Body of pancreas (tissue), 4 donors: ENCODE data around the gene P2RY8.

ENCODE experiments used
- POLR2A ChIP-seq, 3 donors: fragments of 450-650 bp; IDR thresholded peaks; one replicate each; pipeline ENCODE4 v1.6.1; 2016; ENCODE audit warnings: antibody characterized with exemption in 3 of 3, mild to moderate bottlenecking in 2 of 3
- TF ChIP-seq, protein P1 (sequence below), 7 experiments: fragments of 450-650 bp in 4 of 7; fragments of 200-600 bp in 3 of 7; sonication (generic) in 3 of 7; IDR thresholded peaks; one replicate each; pipeline ENCODE4 v1.5.1; 2016 to 2019; ENCODE audit warnings: antibody characterized with exemption in 7 of 7

GRCh38 chrX:1433646-1434357, 103.2 kb downstream of the P2RY8 start:
- TF ChIP-seq, protein P1, sequence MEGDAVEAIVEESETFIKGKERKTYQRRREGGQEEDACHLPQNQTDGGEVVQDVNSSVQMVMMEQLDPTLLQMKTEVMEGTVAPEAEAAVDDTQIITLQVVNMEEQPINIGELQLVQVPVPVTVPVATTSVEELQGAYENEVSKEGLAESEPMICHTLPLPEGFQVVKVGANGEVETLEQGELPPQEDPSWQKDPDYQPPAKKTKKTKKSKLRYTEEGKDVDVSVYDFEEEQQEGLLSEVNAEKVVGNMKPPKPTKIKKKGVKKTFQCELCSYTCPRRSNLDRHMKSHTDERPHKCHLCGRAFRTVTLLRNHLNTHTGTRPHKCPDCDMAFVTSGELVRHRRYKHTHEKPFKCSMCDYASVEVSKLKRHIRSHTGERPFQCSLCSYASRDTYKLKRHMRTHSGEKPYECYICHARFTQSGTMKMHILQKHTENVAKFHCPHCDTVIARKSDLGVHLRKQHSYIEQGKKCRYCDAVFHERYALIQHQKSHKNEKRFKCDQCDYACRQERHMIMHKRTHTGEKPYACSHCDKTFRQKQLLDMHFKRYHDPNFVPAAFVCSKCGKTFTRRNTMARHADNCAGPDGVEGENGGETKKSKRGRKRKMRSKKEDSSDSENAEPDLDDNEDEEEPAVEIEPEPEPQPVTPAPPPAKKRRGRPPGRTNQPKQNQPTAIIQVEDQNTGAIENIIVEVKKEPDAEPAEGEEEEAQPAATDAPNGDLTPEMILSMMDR (IDR thresholded peaks at IDR 0.05): no peak
- no peak for TF ChIP-seq POLR2A (IDR thresholded peaks at IDR 0.05)
